Right lobe of liver (tissue), 4 donors: ENCODE measurements around the gene CUBN.

ENCODE experiments used
- CTCF ChIP-seq, 4 donors: fragments of 200-600 bp in 3 of 4; fragments of 450-650 bp in 1 of 4; IDR thresholded peaks; one replicate each; pipeline versions ENCODE4 v1.5.1 to v1.8.0; 2016 to 2022; ENCODE audit warnings: antibody characterized with exemption in 4 of 4, mild to moderate bottlenecking in 2 of 4
- POLR2A ChIP-seq: fragments of 450-650 bp; IDR thresholded peaks from one replicate; pipeline ENCODE4 v1.6.1; 2017; ENCODE audit warnings: antibody characterized with exemption, mild to moderate bottlenecking
- donor health status: DM: no; HTN: no; CAD: no.
- donor health status: DM: no; HTN: no; CAD: no.
- donor health status: DM: no; HTN: yes; CAD: no.

- TF ChIP-seq CTCF (IDR thresholded peaks at IDR 0.05) (no peak), POLR2A (no peak)
Observed at GRCh38 chr10:16913266-16913665, 216.3 kb downstream of the CUBN start.
